KMS-11 (cell line): ENCODE measurements around the gene KRT8.

ENCODE experiments used
- H2AFZ ChIP-seq: fragments of 200-600 bp; sonication (generic); 2 replicates; pipeline ENCODE4 v1.6.1; 2016; ENCODE audit warnings: antibody characterized with exemption, mixed run types, low read depth
- H3K27ac ChIP-seq: fragments of 200-600 bp; sonication (generic); 2 replicates; pipeline ENCODE4 v1.6.1; 2016; ENCODE audit warnings: mild to moderate bottlenecking, mixed run types
- H3K27me3 ChIP-seq: fragments of 200-600 bp; sonication (generic); 2 replicates; pipeline ENCODE4 v1.6.1; 2017; ENCODE audit warnings: mild to moderate bottlenecking, low read depth, mixed run types, moderate library complexity; ENCODE audit not compliant: insufficient read depth
- H3K36me3 ChIP-seq: fragments of 200-600 bp; sonication (generic); 2 replicates; pipeline ENCODE4 v1.6.1; 2017; ENCODE audit warnings: mild to moderate bottlenecking, mixed run types; ENCODE audit not compliant: insufficient read depth
- H3K4me1 ChIP-seq: fragments of 200-600 bp; sonication (generic); 2 replicates; pipeline ENCODE4 v1.6.1; 2016; ENCODE audit warnings: mild to moderate bottlenecking, low read depth, mixed run types; ENCODE audit not compliant: poor library complexity, severe bottlenecking
- H3K4me2 ChIP-seq: fragments of 200-600 bp; sonication (generic); 2 replicates; pipeline ENCODE4 v1.7.0; 2016; ENCODE audit warnings: mild to moderate bottlenecking, mixed run types
- H3K4me3 ChIP-seq: fragments of 200-600 bp; sonication (generic); IDR thresholded peaks from 2 replicates; pipeline ENCODE4 v1.6.1; 2017; ENCODE audit warnings: low read depth, low read length, mixed read lengths; ENCODE audit not compliant: insufficient read depth
- H3K79me2 ChIP-seq: fragments of 200-600 bp; sonication (generic); 2 replicates; pipeline ENCODE4 v1.6.1; 2016; ENCODE audit warnings: low read depth, mixed run types; ENCODE audit not compliant: insufficient read depth
- H3K9ac ChIP-seq: fragments of 200-600 bp; sonication (generic); 2 replicates; pipeline ENCODE4 v1.6.1; 2016; ENCODE audit warnings: mild to moderate bottlenecking, mixed run types
- H4K20me1 ChIP-seq: fragments of 200-600 bp; sonication (generic); 2 replicates; pipeline ENCODE4 v1.6.1; 2016; ENCODE audit warnings: mild to moderate bottlenecking, mixed run types; ENCODE audit not compliant: insufficient read depth
- CTCF ChIP-seq: fragments of 200-600 bp; sonication (generic); conservative IDR thresholded peaks from 2 replicates; pipeline ENCODE4 v1.6.1; 2017; ENCODE audit warnings: low read depth, mild to moderate bottlenecking, antibody characterized with exemption, low read length, moderate library complexity, mixed read lengths

Gene KRT8

GRCh38 chr12:52927964-52928363 lies 23.1 kb upstream of the KRT8 start:
- Histone ChIP-seq H3K4me3 (no peak overlapping the region), H3K79me2 (no peaks in the 10 kb centered on the region), H3K27me3 (no peaks in the 10 kb centered on the region), H3K4me2 (no peak overlapping the region), H3K27ac (no peak overlapping the region), H3K36me3 (no peaks in the 10 kb centered on the region), H3K4me1 (no peaks in the 10 kb centered on the region), H2AFZ (no peak overlapping the region), H3K9ac (no peak overlapping the region), H4K20me1 (no peaks in the 10 kb centered on the region)
- no peak for TF ChIP-seq CTCF

GRCh38 chr12:52926596-52927234 lies 21.8 kb upstream of the KRT8 start:
- Histone ChIP-seq H3K9ac (no peak overlapping the region), H3K27me3 (no peaks in the 10 kb centered on the region), H3K36me3 (no peaks in the 10 kb centered on the region), H3K4me1 (no peaks in the 10 kb centered on the region), H3K79me2 (no peaks in the 10 kb centered on the region), H3K4me3 (no peak overlapping the region), H2AFZ (no peak overlapping the region), H3K27ac (no peak overlapping the region), H4K20me1 (no peaks in the 10 kb centered on the region), H3K4me2 (no peak overlapping the region)
- TF ChIP-seq CTCF = no peak

GRCh38 chr12:52925717-52926595 lies 21.1 kb upstream of the KRT8 start:
- Histone ChIP-seq H4K20me1 (no peaks in the 10 kb centered on the region), H3K79me2 (no peaks in the 10 kb centered on the region), H3K27ac (no peak overlapping the region), H3K36me3 (no peaks in the 10 kb centered on the region), H3K4me2 (no peak overlapping the region), H3K4me3 (no peak overlapping the region), H3K9ac (no peak overlapping the region), H2AFZ (no peak overlapping the region), H3K4me1 (no peaks in the 10 kb centered on the region), H3K27me3 (no peaks in the 10 kb centered on the region)
- TF ChIP-seq CTCF = no peak

- H3K4me1 ChIP-seq = no peaks in the 10 kb centered on the region
- no peaks in the 10 kb centered on the region for H3K36me3 ChIP-seq
- H3K27ac ChIP-seq = no peak overlapping the region
- H3K27me3 ChIP-seq = no peaks in the 10 kb centered on the region
- H2AFZ ChIP-seq = no peak overlapping the region
- no peaks in the 10 kb centered on the region for H3K79me2 ChIP-seq
- no peak overlapping the region for H3K4me2 ChIP-seq
- H4K20me1 ChIP-seq = no peaks in the 10 kb centered on the region
- H3K4me3 ChIP-seq = no peak overlapping the region
- no peak for TF ChIP-seq CTCF
- no peak overlapping the region for H3K9ac ChIP-seq
Observed at GRCh38 chr12:52924764-52925716, 20.2 kb upstream of the KRT8 start.
